HG02970 (cell line): ENCODE results near the gene TP53AIP1.

Source experiments
- ATAC-seq: cut with Tn5 transposase; IDR thresholded peaks from one replicate; pipeline ENCODE4 v1.9.1; 2021; ENCODE audit warnings: mild to moderate bottlenecking, moderate library complexity, moderate number of reproducible peaks; ENCODE audit not compliant: unreplicated experiment, low FRiP score

The TP53AIP1 gene

GRCh38 chr11:128908391-128909246 lies 34.1 kb downstream of the TP53AIP1 start:
- no peak for ATAC-seq

GRCh38 chr11:128907585-128907984 lies 35.1 kb downstream of the TP53AIP1 start:
- no peak for ATAC-seq

GRCh38 chr11:128906185-128907050 lies 36.3 kb downstream of the TP53AIP1 start:
- ATAC-seq = no peak

- no peak for ATAC-seq
Measured at GRCh38 chr11:128905345-128906184, 37.1 kb downstream of the TP53AIP1 start.

- ATAC-seq = no peak
Measured at GRCh38 chr11:128904656-128905344, 37.9 kb downstream of the TP53AIP1 start.

GRCh38 chr11:128904303-128904655 lies 38.4 kb downstream of the TP53AIP1 start:
- no peak for ATAC-seq

GRCh38 chr11:128903248-128904061 lies 39.2 kb downstream of the TP53AIP1 start:
- no peak for ATAC-seq

GRCh38 chr11:128902515-128903066 lies 40.1 kb downstream of the TP53AIP1 start:
- no peak for ATAC-seq

- ATAC-seq = no peak
Measured at GRCh38 chr11:128901653-128902514, 40.8 kb downstream of the TP53AIP1 start.

- no peak for ATAC-seq
Measured at GRCh38 chr11:128900468-128900867, 42.2 kb downstream of the TP53AIP1 start.

- no peak for ATAC-seq
Measured at GRCh38 chr11:128898580-128899344, 43.9 kb downstream of the TP53AIP1 start.

GRCh38 chr11:128897826-128898225 lies 44.8 kb downstream of the TP53AIP1 start:
- ATAC-seq = no peak

- ATAC-seq = no peak
Measured at GRCh38 chr11:128896356-128896755, 46.3 kb downstream of the TP53AIP1 start.

GRCh38 chr11:128895526-128895925 lies 47.1 kb downstream of the TP53AIP1 start:
- ATAC-seq = no peak

GRCh38 chr11:128894685-128895084 lies 48.0 kb downstream of the TP53AIP1 start:
- ATAC-seq = no peak

GRCh38 chr11:128894286-128894681 lies 48.4 kb downstream of the TP53AIP1 start:
- ATAC-seq = no peak

GRCh38 chr11:128893578-128894285 lies 48.9 kb downstream of the TP53AIP1 start:
- no peak for ATAC-seq
